Measurements from ENCODE around the gene HDAC11. TPM values are rescaled to one million over a fixed set of nuclear protein-coding genes. Genes with fewer than 3 reads are reported as not detected.

HDAC11 gene
- total and polyA plus RNA-seq, 2 of the 13 experiments (the other 11 are each of a cell fraction or from before 2014, with no cell fraction given), result 13.7 to 33.1 TPM

DNA sequence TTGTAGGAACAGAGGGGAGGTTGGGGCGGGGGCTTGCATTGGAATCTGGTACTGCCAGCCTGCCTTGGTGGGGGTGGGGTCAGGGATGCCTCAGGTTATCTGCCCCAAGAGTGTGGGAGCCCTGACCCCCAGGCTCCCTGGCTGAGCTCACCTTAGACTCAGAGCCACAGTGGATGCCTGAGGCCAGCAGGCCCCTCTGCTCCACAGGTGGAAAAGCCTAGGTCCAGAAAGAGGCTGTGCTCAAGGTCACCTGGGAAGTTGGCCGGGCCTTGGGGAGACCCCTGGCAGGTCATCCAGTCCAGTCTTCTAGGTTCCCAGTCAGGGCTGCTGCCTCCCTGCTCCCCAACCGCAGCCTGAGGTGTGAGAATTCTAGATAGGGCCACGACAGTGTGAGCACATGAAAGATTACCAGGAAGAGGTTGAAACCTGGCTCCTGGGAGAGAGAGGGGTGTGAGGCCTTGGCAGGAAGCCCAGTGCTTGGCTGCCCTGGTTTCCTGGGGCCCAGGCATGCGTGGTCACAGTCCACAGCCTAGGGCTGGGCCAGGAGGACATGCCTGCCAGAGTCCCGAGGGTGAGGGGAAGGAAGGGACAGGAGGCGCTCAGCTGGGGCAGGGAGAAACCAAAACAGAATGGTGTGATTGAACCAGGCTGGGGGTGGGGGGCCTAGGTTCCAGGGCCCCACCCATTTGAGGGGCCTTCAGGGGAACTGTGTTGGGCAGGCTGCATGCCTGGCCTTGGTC lies 4.9 kb downstream of the HDAC11 start (continued):
- TF ChIP-seq, protein P1, sequence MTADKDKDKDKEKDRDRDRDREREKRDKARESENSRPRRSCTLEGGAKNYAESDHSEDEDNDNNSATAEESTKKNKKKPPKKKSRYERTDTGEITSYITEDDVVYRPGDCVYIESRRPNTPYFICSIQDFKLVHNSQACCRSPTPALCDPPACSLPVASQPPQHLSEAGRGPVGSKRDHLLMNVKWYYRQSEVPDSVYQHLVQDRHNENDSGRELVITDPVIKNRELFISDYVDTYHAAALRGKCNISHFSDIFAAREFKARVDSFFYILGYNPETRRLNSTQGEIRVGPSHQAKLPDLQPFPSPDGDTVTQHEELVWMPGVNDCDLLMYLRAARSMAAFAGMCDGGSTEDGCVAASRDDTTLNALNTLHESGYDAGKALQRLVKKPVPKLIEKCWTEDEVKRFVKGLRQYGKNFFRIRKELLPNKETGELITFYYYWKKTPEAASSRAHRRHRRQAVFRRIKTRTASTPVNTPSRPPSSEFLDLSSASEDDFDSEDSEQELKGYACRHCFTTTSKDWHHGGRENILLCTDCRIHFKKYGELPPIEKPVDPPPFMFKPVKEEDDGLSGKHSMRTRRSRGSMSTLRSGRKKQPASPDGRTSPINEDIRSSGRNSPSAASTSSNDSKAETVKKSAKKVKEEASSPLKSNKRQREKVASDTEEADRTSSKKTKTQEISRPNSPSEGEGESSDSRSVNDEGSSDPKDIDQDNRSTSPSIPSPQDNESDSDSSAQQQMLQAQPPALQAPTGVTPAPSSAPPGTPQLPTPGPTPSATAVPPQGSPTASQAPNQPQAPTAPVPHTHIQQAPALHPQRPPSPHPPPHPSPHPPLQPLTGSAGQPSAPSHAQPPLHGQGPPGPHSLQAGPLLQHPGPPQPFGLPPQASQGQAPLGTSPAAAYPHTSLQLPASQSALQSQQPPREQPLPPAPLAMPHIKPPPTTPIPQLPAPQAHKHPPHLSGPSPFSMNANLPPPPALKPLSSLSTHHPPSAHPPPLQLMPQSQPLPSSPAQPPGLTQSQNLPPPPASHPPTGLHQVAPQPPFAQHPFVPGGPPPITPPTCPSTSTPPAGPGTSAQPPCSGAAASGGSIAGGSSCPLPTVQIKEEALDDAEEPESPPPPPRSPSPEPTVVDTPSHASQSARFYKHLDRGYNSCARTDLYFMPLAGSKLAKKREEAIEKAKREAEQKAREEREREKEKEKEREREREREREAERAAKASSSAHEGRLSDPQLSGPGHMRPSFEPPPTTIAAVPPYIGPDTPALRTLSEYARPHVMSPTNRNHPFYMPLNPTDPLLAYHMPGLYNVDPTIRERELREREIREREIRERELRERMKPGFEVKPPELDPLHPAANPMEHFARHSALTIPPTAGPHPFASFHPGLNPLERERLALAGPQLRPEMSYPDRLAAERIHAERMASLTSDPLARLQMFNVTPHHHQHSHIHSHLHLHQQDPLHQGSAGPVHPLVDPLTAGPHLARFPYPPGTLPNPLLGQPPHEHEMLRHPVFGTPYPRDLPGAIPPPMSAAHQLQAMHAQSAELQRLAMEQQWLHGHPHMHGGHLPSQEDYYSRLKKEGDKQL (CRISPR knock-in tag; IDR thresholded peaks at IDR 0.05; ENCODE audit: low read depth), result peak; percentile 27; the same call in 1 of the 2 replicates
- no peak for TF ChIP-seq NR3C1 (CRISPR knock-in tag; IDR thresholded peaks at IDR 0.05)
- TF ChIP-seq MLLT10 (CRISPR knock-in tag; IDR thresholded peaks at IDR 0.05), result no peak
- no peak for TF ChIP-seq ZNF589 (CRISPR knock-in tag; conservative IDR thresholded peaks at IDR 0.05)
- TF ChIP-seq, protein P2, sequence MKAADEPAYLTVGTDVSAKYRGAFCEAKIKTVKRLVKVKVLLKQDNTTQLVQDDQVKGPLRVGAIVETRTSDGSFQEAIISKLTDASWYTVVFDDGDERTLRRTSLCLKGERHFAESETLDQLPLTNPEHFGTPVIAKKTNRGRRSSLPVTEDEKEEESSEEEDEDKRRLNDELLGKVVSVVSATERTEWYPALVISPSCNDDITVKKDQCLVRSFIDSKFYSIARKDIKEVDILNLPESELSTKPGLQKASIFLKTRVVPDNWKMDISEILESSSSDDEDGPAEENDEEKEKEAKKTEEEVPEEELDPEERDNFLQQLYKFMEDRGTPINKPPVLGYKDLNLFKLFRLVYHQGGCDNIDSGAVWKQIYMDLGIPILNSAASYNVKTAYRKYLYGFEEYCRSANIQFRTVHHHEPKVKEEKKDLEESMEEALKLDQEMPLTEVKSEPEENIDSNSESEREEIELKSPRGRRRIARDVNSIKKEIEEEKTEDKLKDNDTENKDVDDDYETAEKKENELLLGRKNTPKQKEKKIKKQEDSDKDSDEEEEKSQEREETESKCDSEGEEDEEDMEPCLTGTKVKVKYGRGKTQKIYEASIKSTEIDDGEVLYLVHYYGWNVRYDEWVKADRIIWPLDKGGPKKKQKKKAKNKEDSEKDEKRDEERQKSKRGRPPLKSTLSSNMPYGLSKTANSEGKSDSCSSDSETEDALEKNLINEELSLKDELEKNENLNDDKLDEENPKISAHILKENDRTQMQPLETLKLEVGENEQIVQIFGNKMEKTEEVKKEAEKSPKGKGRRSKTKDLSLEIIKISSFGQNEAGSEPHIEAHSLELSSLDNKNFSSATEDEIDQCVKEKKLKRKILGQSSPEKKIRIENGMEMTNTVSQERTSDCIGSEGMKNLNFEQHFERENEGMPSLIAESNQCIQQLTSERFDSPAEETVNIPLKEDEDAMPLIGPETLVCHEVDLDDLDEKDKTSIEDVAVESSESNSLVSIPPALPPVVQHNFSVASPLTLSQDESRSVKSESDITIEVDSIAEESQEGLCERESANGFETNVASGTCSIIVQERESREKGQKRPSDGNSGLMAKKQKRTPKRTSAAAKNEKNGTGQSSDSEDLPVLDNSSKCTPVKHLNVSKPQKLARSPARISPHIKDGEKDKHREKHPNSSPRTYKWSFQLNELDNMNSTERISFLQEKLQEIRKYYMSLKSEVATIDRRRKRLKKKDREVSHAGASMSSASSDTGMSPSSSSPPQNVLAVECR (CRISPR knock-in tag; IDR thresholded peaks at IDR 0.05; ENCODE audit: borderline replicate concordance), result peak; percentile 62; the same call in 1 of the 2 replicates
- TF ChIP-seq, protein P3, sequence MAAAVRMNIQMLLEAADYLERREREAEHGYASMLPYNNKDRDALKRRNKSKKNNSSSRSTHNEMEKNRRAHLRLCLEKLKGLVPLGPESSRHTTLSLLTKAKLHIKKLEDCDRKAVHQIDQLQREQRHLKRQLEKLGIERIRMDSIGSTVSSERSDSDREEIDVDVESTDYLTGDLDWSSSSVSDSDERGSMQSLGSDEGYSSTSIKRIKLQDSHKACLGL (CRISPR knock-in tag; IDR thresholded peaks at IDR 0.05), result peak; percentile 75; the same call in 1 of the 2 replicates
- TF ChIP-seq CEBPG (CRISPR knock-in tag; IDR thresholded peaks at IDR 0.05), result peak; percentile 36; the same call in 1 of the 2 replicates
- TF ChIP-seq, protein P4, sequence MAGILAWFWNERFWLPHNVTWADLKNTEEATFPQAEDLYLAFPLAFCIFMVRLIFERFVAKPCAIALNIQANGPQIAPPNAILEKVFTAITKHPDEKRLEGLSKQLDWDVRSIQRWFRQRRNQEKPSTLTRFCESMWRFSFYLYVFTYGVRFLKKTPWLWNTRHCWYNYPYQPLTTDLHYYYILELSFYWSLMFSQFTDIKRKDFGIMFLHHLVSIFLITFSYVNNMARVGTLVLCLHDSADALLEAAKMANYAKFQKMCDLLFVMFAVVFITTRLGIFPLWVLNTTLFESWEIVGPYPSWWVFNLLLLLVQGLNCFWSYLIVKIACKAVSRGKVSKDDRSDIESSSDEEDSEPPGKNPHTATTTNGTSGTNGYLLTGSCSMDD (CRISPR knock-in tag; IDR thresholded peaks at IDR 0.05), result no peak
- TF ChIP-seq, protein P5, sequence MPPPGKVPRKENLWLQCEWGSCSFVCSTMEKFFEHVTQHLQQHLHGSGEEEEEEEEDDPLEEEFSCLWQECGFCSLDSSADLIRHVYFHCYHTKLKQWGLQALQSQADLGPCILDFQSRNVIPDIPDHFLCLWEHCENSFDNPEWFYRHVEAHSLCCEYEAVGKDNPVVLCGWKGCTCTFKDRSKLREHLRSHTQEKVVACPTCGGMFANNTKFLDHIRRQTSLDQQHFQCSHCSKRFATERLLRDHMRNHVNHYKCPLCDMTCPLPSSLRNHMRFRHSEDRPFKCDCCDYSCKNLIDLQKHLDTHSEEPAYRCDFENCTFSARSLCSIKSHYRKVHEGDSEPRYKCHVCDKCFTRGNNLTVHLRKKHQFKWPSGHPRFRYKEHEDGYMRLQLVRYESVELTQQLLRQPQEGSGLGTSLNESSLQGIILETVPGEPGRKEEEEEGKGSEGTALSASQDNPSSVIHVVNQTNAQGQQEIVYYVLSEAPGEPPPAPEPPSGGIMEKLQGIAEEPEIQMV (CRISPR knock-in tag; IDR thresholded peaks at IDR 0.05; ENCODE audit: low read depth), result 0 out of 2 replicates have a peak, but pooled peaks have one; percentile 56
- TF ChIP-seq ZNF672 (CRISPR knock-in tag; IDR thresholded peaks at IDR 0.05), result no peak
- no peak for TF ChIP-seq PTBP1 (IDR thresholded peaks at IDR 0.05; ENCODE audit: low read depth, low read length, poor library complexity, severe bottlenecking)
- TF ChIP-seq, protein P6, sequence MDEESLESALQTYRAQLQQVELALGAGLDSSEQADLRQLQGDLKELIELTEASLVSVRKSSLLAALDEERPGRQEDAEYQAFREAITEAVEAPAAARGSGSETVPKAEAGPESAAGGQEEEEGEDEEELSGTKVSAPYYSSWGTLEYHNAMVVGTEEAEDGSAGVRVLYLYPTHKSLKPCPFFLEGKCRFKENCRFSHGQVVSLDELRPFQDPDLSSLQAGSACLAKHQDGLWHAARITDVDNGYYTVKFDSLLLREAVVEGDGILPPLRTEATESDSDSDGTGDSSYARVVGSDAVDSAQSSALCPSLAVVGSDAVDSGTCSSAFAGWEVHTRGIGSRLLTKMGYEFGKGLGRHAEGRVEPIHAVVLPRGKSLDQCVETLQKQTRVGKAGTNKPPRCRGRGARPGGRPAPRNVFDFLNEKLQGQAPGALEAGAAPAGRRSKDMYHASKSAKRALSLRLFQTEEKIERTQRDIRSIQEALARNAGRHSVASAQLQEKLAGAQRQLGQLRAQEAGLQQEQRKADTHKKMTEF (CRISPR knock-in tag; IDR thresholded peaks at IDR 0.05), result peak; percentile 86
- TF ChIP-seq PCBP1 (IDR thresholded peaks at IDR 0.05; ENCODE audit: borderline replicate concordance, low read depth, low read length), result 0 out of 2 replicates have a peak, but pooled peaks have one; percentile 43
- TF ChIP-seq GPN1 (CRISPR knock-in tag; IDR thresholded peaks at IDR 0.05; ENCODE audit: borderline replicate concordance), result no peak

All from HepG2 (cell line).